Natural killer cell (primary cell): ENCODE measurements around the gene COX4I2. TPM values are rescaled to one million over a fixed set of nuclear protein-coding genes. Genes with fewer than 3 reads are reported as not detected.

Experiments used
- ATAC-seq, 3 donors: fragments of 150-1000 bp in 2 of 3; fragments of 200-7000 bp in 1 of 3; cut with Tn5 transposase; 1 replicate in 1 of 3; 2 replicates in 2 of 3; pipeline ENCODE4 v1.10.0; 2021; ENCODE audit warnings: mild to moderate bottlenecking in 2 of 3, moderate library complexity in 2 of 3
- DNase-seq, 2 donors: peaks; one replicate each; pipeline versions ENCODE4 v3.0.0 to v3.0.0-alpha.2; 2013 to 2021; ENCODE audit warnings: mixed read lengths in 1 of 2
- H3K27ac ChIP-seq: one replicate; pipeline ENCODE4 v1.5.1; 2013; ENCODE audit warnings: mild to moderate bottlenecking, low read length
- H3K27me3 ChIP-seq: one replicate; pipeline ENCODE4 v1.6.1; 2013; ENCODE audit warnings: low read length; ENCODE audit not compliant: control insufficient read depth, insufficient read depth
- H3K36me3 ChIP-seq: one replicate; pipeline ENCODE4 v1.6.1; 2013; ENCODE audit warnings: low read length; ENCODE audit not compliant: control insufficient read depth, insufficient read depth
- H3K4me1 ChIP-seq: one replicate; pipeline ENCODE4 v1.6.1; 2013; ENCODE audit warnings: low read length; ENCODE audit not compliant: control insufficient read depth, insufficient read depth
- H3K4me3 ChIP-seq: one replicate; pipeline ENCODE4 v1.5.1; 2013; ENCODE audit warnings: low read length
- H3K9me3 ChIP-seq: one replicate; pipeline ENCODE4 v1.6.1; 2013; ENCODE audit warnings: low read length; ENCODE audit not compliant: control insufficient read depth, insufficient read depth
- H3K27ac Mint-ChIP-seq, 2 donors: one replicate each; pipeline ENCODE4 v1.8.0; 2022; ENCODE audit warnings: mild to moderate bottlenecking in 2 of 2, mixed read lengths in 2 of 2, moderate library complexity in 1 of 2
- H3K27me3 Mint-ChIP-seq, 2 donors: one replicate each; pipeline ENCODE4 v1.8.0; 2022; ENCODE audit warnings: low read depth in 2 of 2, mixed read lengths in 2 of 2
- H3K36me3 Mint-ChIP-seq: one replicate; pipeline ENCODE4 v1.8.0; 2022; ENCODE audit warnings: mixed read lengths
- H3K4me1 Mint-ChIP-seq, 2 donors: one replicate each; pipeline ENCODE4 v1.8.0; 2022; ENCODE audit warnings: mixed read lengths in 2 of 2
- H3K4me3 Mint-ChIP-seq: one replicate; pipeline ENCODE4 v1.8.0; 2022; ENCODE audit warnings: mild to moderate bottlenecking, moderate library complexity, mixed read lengths
- H3K9me3 Mint-ChIP-seq, 2 donors: one replicate each; pipeline ENCODE4 v1.8.0; 2022; ENCODE audit warnings: mixed read lengths in 2 of 2
- CTCF ChIP-seq: fragments of 200-600 bp; IDR thresholded peaks from one replicate; pipeline ENCODE4 v1.8.0; 2022; ENCODE audit warnings: antibody characterized with exemption
- WGBS: methylation state at CpG from one replicate; pipeline ENCODE4 v1.1.7; 2013; ENCODE audit warnings: missing lambda C conversion rate; ENCODE audit not compliant: insufficient coverage; 5-methylcytosine and 5-hydroxymethylcytosine counted together
- intact Hi-C: fragments of 100-400 bp; cut with micrococcal nuclease; formaldehyde crosslinking; loops from one replicate; pipeline ENCODE4 v1.14.2; 2022
- total RNA-seq, 4 donors: library from RNA; stranded (reverse); fragments of 120-200 nt in 1 of 4; gene quantifications; one replicate each; pipeline versions ENCODE4 v1.2.3 to v1.2.4, GENCODE V29; 2013 to 2022

Gene COX4I2
- total RNA-seq, 3 donors from 2014 or later (not counting 1 experiment from before 2014, with no cell fraction given), result not detected

GRCh38 chr20:31638317-31638716 is 605 bp downstream of the COX4I2 start:
- ATAC-seq, result no peak

GRCh38 chr20:31638816-31639215 is 1.1 kb downstream of the COX4I2 start:
- TF ChIP-seq CTCF, result no peak
- Histone ChIP-seq H3K4me1 (peaks cover 15% of the 10 kb centered on the region), H3K27me3 (no peaks in the 10 kb centered on the region), H3K27ac (no peak overlapping the region), H3K4me3 (no peak overlapping the region), H3K36me3 (no peaks in the 10 kb centered on the region), H3K9me3 (no peaks in the 10 kb centered on the region)
- peaks cover 19 to 23% of the 10 kb centered on the region in 2 donors for H3K27me3 Mint-ChIP-seq
- H3K27ac Mint-ChIP-seq, result no peak overlapping the region
- no peak for ATAC-seq
- 77% methylated on average over 3 of the region's 4 CpGs for WGBS
- H3K36me3 Mint-ChIP-seq, result no peaks in the 10 kb centered on the region
- intact Hi-C loops, result no loop called here
- no peak for DNase-seq
- no peaks in the 10 kb centered on the region for H3K9me3 Mint-ChIP-seq
- H3K4me1 Mint-ChIP-seq, result peaks cover 11 to 16% of the 10 kb centered on the region in 2 donors
- H3K4me3 Mint-ChIP-seq, result no peak overlapping the region

More at GRCh38 chr20:31638317-31638716, 605 bp downstream of the COX4I2 start:
- Mint-ChIP-seq H3K27ac (no peak overlapping the region), H3K36me3 (no peaks in the 10 kb centered on the region), H3K9me3 (no peaks in the 10 kb centered on the region), H3K4me1 (peaks cover 8 to 14% of the 10 kb centered on the region in 2 donors), H3K4me3 (no peak overlapping the region), H3K27me3 (peaks cover 16 to 23% of the 10 kb centered on the region in 2 donors)
- no peaks in the 10 kb centered on the region for H3K27me3 ChIP-seq
- no peaks in the 10 kb centered on the region for H3K36me3 ChIP-seq
- intact Hi-C loops, result no loop called here
- 88% methylated on average over 3 of the region's 4 CpGs for WGBS
- peaks cover 12% of the 10 kb centered on the region for H3K4me1 ChIP-seq
- no peak overlapping the region for H3K4me3 ChIP-seq
- no peak for DNase-seq
- no peak for TF ChIP-seq CTCF
- H3K27ac ChIP-seq, result no peak overlapping the region
- no peaks in the 10 kb centered on the region for H3K9me3 ChIP-seq

GRCh38 chr20:31640259-31640658 is 2.5 kb downstream of the COX4I2 start:
- Histone ChIP-seq H3K27ac (no peak overlapping the region), H3K4me1 (peaks cover 11% of the 10 kb centered on the region), H3K36me3 (no peaks in the 10 kb centered on the region), H3K27me3 (no peaks in the 10 kb centered on the region), H3K4me3 (no peak overlapping the region), H3K9me3 (no peaks in the 10 kb centered on the region)
- Mint-ChIP-seq H3K9me3 (no peaks in the 10 kb centered on the region), H3K4me1 (peaks cover 11 to 16% of the 10 kb centered on the region in 2 donors), H3K27ac (no peak overlapping the region), H3K27me3 (peaks cover 19 to 23% of the 10 kb centered on the region in 2 donors), H3K36me3 (no peaks in the 10 kb centered on the region), H3K4me3 (no peak overlapping the region)
- intact Hi-C loops, result no loop called here
- no peak for TF ChIP-seq CTCF
- ATAC-seq (no peak), DNase-seq (no peak)
- WGBS, result 93% methylated on average over 1 of the region's 3 CpGs

- Mint-ChIP-seq H3K27me3 (peaks cover 19 to 23% of the 10 kb centered on the region in 2 donors), H3K27ac (no peak overlapping the region), H3K36me3 (no peaks in the 10 kb centered on the region), H3K4me1 (peaks cover 11 to 16% of the 10 kb centered on the region in 2 donors), H3K9me3 (no peaks in the 10 kb centered on the region), H3K4me3 (no peak overlapping the region)
- no peak for TF ChIP-seq CTCF
- Histone ChIP-seq H3K4me1 (peaks cover 11% of the 10 kb centered on the region), H3K36me3 (no peaks in the 10 kb centered on the region), H3K9me3 (no peaks in the 10 kb centered on the region), H3K27me3 (no peaks in the 10 kb centered on the region), H3K27ac (no peak overlapping the region), H3K4me3 (no peak overlapping the region)
- intact Hi-C loops, result no loop called here
- ATAC-seq (peak in 1 of 3 donors; percentile 37), DNase-seq (no peak)
- WGBS, result 78% methylated on average over 6 of the region's 6 CpGs
Observed at GRCh38 chr20:31641391-31641790, 3.7 kb downstream of the COX4I2 start.
